Right lung (tissue), 5 donors: Measurements from ENCODE around the gene RAP1GAP2. TPM values are rescaled to one million over a fixed set of nuclear protein-coding genes. Genes with fewer than 3 reads are reported as not detected.
"Not testable (repeated sequence)": the region's sequence is repeated elsewhere in the genome, so short reads cannot be mapped to it uniquely, and the experiment has no call there.

Source experiments
- DNase-seq, 2 donors: peaks; one replicate each; pipeline ENCODE4 v3.0.0-alpha.2; 2013
- polyA plus RNA-seq, 5 donors: library from polyadenylated mRNA; unstranded; fragments of 120-200 nt; gene quantifications; one replicate each; pipeline versions ENCODE4 v1.2.1 to v1.2.3, GENCODE V29; 2013; ENCODE audit warnings: inconsistent platforms in 1 of 5, low replicate concordance in 1 of 5; ENCODE audit not compliant: insufficient read length in 5 of 5, insufficient read depth in 1 of 5

The RAP1GAP2 gene
- polyA plus RNA-seq, 5 donors = 7.3 to 10.7 (median 8.7) TPM

GRCh38 chr17:3037259-3037658, 241.0 kb downstream of the RAP1GAP2 start:
- DNase-seq = no peak

- DNase-seq = no peak
These were observed 242.7 kb downstream of the RAP1GAP2 start for GRCh38 chr17:3038941-3039340.

GRCh38 chr17:3039736-3040135, 243.5 kb downstream of the RAP1GAP2 start:
- DNase-seq = no peak

- DNase-seq = no peak
These were observed 244.6 kb downstream of the RAP1GAP2 start for GRCh38 chr17:3040882-3041281.

- no peak for DNase-seq
These were observed 247.6 kb downstream of the RAP1GAP2 start for GRCh38 chr17:3043737-3044365.

GRCh38 chr17:3046753-3047152, 250.5 kb downstream of the RAP1GAP2 start:
- DNase-seq = no peak

GRCh38 chr17:3048727-3049471, 252.7 kb downstream of the RAP1GAP2 start:
- peak; percentile 97 to 98 for DNase-seq

- DNase-seq = no peak
These were observed 253.6 kb downstream of the RAP1GAP2 start for GRCh38 chr17:3049705-3050295.

- not testable (repeated sequence) for DNase-seq
These were observed 258.6 kb downstream of the RAP1GAP2 start for GRCh38 chr17:3054868-3055267.

GRCh38 chr17:3062824-3063377, 266.7 kb downstream of the RAP1GAP2 start:
- DNase-seq = not testable (repeated sequence)

GRCh38 chr17:3063507-3063906, 267.3 kb downstream of the RAP1GAP2 start, which contains the start of gene OR1D5:
Gene OR1D5, minus strand, starts transcription at chr17:3063607. Its CDS starts 0 bp downstream, at chr17:3063607.
- DNase-seq = not testable (repeated sequence)

GRCh38 chr17:3065192-3065591, 269.0 kb downstream of the RAP1GAP2 start:
- peak in 1 of 2 donors; percentile 18 for DNase-seq

GRCh38 chr17:3073850-3074249, 277.6 kb downstream of the RAP1GAP2 start:
- not testable (repeated sequence) for DNase-seq

Other genes with a start within 250 kb of the RAP1GAP2 start
- 100 to 1,000 TPM; 105 to 191 (median 155) TPM for gene PAFAH1B1, start 202.8 kb upstream of the RAP1GAP2 start, polyA plus RNA-seq
- 10 to 100 TPM; 20.5 to 38.6 (median 29.3) TPM for gene CLUH, start 84.7 kb upstream of the RAP1GAP2 start, polyA plus RNA-seq
- under 1 TPM; 0.13 to 0.46 (median 0.24) TPM for gene CCDC92B, start 46.8 kb upstream of the RAP1GAP2 start, polyA plus RNA-seq